Aorta (tissue), 5 donors: Measurements from ENCODE around the gene ZNF569. TPM values are rescaled to one million over a fixed set of nuclear protein-coding genes. Genes with fewer than 3 reads are reported as not detected.
A peak's percentile ranks its signal among the peaks of the same experiment; 100 is the strongest.
"Not testable (repeated sequence)": the region's sequence is repeated elsewhere in the genome, so short reads cannot be mapped to it uniquely, and the experiment has no call there.

Source experiments
- ATAC-seq: fragments of 200-7000 bp; cut with Tn5 transposase; one replicate; pipeline ENCODE4 v1.9.1; 2022; ENCODE audit warnings: moderate library complexity; ENCODE audit not compliant: low FRiP score
- DNase-seq, 2 donors: peaks; one replicate each; pipeline ENCODE4 v3.0.0-alpha.2; 2020
- H3K27ac ChIP-seq, 2 donors: one replicate each; pipeline ENCODE4 v1.5.1; 2013; ENCODE audit warnings: low read length in 2 of 2, mild to moderate bottlenecking in 2 of 2, moderate library complexity in 2 of 2, control low read depth in 1 of 2, inconsistent platforms in 1 of 2, low read depth in 1 of 2
- H3K27me3 ChIP-seq, 2 donors: one replicate each; pipeline ENCODE4 v1.6.1; 2013; ENCODE audit warnings: control low read depth in 1 of 2, low read length in 1 of 2, mild to moderate bottlenecking in 1 of 2, moderate library complexity in 1 of 2; ENCODE audit not compliant: insufficient read depth in 2 of 2, control insufficient read depth in 1 of 2
- H3K36me3 ChIP-seq, 2 donors: one replicate each; pipeline ENCODE4 v1.6.1; 2013; ENCODE audit warnings: control low read depth in 1 of 2, low read length in 1 of 2, mild to moderate bottlenecking in 1 of 2; ENCODE audit not compliant: insufficient read depth in 2 of 2, control insufficient read depth in 1 of 2
- H3K4me1 ChIP-seq, 2 donors: one replicate each; pipeline ENCODE4 v1.6.1; 2013; ENCODE audit warnings: low read length in 2 of 2, control low read depth in 1 of 2, mild to moderate bottlenecking in 1 of 2, moderate library complexity in 1 of 2; ENCODE audit not compliant: insufficient read depth in 2 of 2, control insufficient read depth in 1 of 2
- H3K4me3 ChIP-seq, 2 donors: one replicate each; pipeline ENCODE4 v1.5.1; 2013; ENCODE audit warnings: low read length in 2 of 2, control low read depth in 1 of 2, mild to moderate bottlenecking in 1 of 2
- H3K9me3 ChIP-seq: one replicate; pipeline ENCODE4 v1.6.1; 2013; ENCODE audit warnings: mild to moderate bottlenecking, low read length; ENCODE audit not compliant: control insufficient read depth
- WGBS, 2 donors: extraction: QIAGEN DNeasy Blood & Tissue Kit; methylation state at CpG; one replicate each; pipeline ENCODE4 v1.1.7; 2013; 5-methylcytosine and 5-hydroxymethylcytosine counted together
- intact Hi-C, 2 donors: fragments of 100-400 bp; cut with DNase I; formaldehyde crosslinking; loops; one replicate each; pipeline versions ENCODE4 v1.14.2 to v1.15.0; 2022
- polyA plus RNA-seq, 2 donors: library from polyadenylated mRNA; stranded (reverse); fragments of 200-250 nt; gene quantifications; one replicate each; pipeline ENCODE4 v1.2.3, GENCODE V29; 2013
- total RNA-seq, 2 donors: library from RNA; stranded (reverse); fragmentation: NEBNext Ultra II Directional; extraction: Animal tissue kit (Norgen Biotek cat#: 25700); gene quantifications; one replicate each; pipeline ENCODE4 v1.2.1, GENCODE V29; 2021
- donor health status: healthy with polysubstance abuse.
- donor health status: Bipolar disorder and iron deficiency.
- donor health status: DM: no; HTN: no; CAD: no.
- donor health status: DM: no; HTN: no; CAD: no.
- donor health status: DM: yes; HTN: yes; CAD: no.

The ZNF569 gene
- total and polyA plus RNA-seq, 4 donors, result 3.1 to 6.7 (median 5.1) TPM

- not testable (repeated sequence) for H3K27me3 ChIP-seq, DNase-seq, H3K9me3 ChIP-seq, ATAC-seq, H3K4me1 ChIP-seq
- WGBS, 2 donors, result 7 to 10% methylated on average over 18 of the region's 18 CpGs
- H3K27ac ChIP-seq, result peak overlapping the region in 1 of 2 donors; percentile 23
- H3K4me3 ChIP-seq, result peak overlapping the region; percentile 31 to 65
- peaks cover 0 to 10% of the 10 kb centered on the region in 2 donors for H3K36me3 ChIP-seq
- intact Hi-C loops, result loop anchor here in 1 of 2 donors (5.0 kb wide), 1 partner anchor 97 kb away; the partner anchor contains the start of genes ZNF569 and ZNF570
These were observed 96.8 kb downstream of the ZNF569 start for GRCh38 chr19:37370386-37370879.

- Histone ChIP-seq H3K36me3 (peaks cover 4 to 13% of the 10 kb centered on the region in 2 donors), H3K27me3 (no peaks in the 10 kb centered on the region)
- 92 to 94% methylated on average over 6 of the region's 6 CpGs for WGBS, 2 donors
These were observed 104.5 kb downstream of the ZNF569 start for GRCh38 chr19:37362733-37363132.

GRCh38 chr19:37361994-37362393 is 105.2 kb downstream of the ZNF569 start:
- no peak overlapping the region for H3K27ac ChIP-seq
- no peak for ATAC-seq
- DNase-seq, result no peak
- H3K4me3 ChIP-seq, result no peak overlapping the region
- 86 to 91% methylated on average over 1 of the region's 1 CpG for WGBS, 2 donors
- H3K27me3 ChIP-seq, result no peaks in the 10 kb centered on the region
- H3K36me3 ChIP-seq, result peaks cover 4 to 13% of the 10 kb centered on the region in 2 donors
- no peaks in the 10 kb centered on the region for H3K4me1 ChIP-seq
- intact Hi-C loops, result no loop called here
- peaks cover 4% of the 10 kb centered on the region for H3K9me3 ChIP-seq

More at GRCh38 chr19:37362733-37363132, 104.5 kb downstream of the ZNF569 start:
- intact Hi-C loops, result no loop called here
- Histone ChIP-seq H3K4me3 (no peak overlapping the region), H3K4me1 (no peaks in the 10 kb centered on the region), H3K9me3 (peaks cover 4% of the 10 kb centered on the region), H3K27ac (no peak overlapping the region)
- DNase-seq, result no peak
- ATAC-seq, result peak; percentile 36

Other genes with a start within 250 kb of the ZNF569 start
- 10 to 100 TPM in 1 of 2 donors, 1 to 10 TPM in 1; 10.0 to 16.1 TPM for gene ZNF383, start 249.2 kb downstream of the ZNF569 start, total RNA-seq
- 10 to 100 TPM in 1 of 2 donors, 1 to 10 TPM in 1; 7.0 to 10.8 TPM for gene ZNF383, start 249.2 kb downstream of the ZNF569 start, polyA plus RNA-seq
- 1 to 10 TPM; 7.3 to 9.0 TPM for gene ZNF527, start 96.3 kb downstream of the ZNF569 start, total RNA-seq
- 1 to 10 TPM; 3.3 to 5.1 TPM for gene ZNF527, start 96.3 kb downstream of the ZNF569 start, polyA plus RNA-seq
- 1 to 10 TPM; 6.0 to 8.8 TPM for gene ZNF570, start 1.9 kb upstream of the ZNF569 start, total RNA-seq
- gene ZNF570, start 1.9 kb upstream of the ZNF569 start, polyA plus RNA-seq, result 1 to 10 TPM; 3.2 to 4.9 TPM
- 1 to 10 TPM; 7.5 to 8.3 TPM for gene ZNF793, start 39.5 kb upstream of the ZNF569 start, total RNA-seq
- 1 to 10 TPM in 1 of 2 donors, under 1 TPM in 1; 0.63 to 7.3 TPM for gene ZNF793, start 39.5 kb upstream of the ZNF569 start, polyA plus RNA-seq
- 1 to 10 TPM; 6.5 to 7.8 TPM for gene ZNF571, start 127.3 kb upstream of the ZNF569 start, total RNA-seq
- 1 to 10 TPM; 1.0 to 2.2 TPM for gene ZNF571, start 127.3 kb upstream of the ZNF569 start, polyA plus RNA-seq
- gene ZNF540, start 127.4 kb upstream of the ZNF569 start, total RNA-seq, result 10 to 100 TPM in 1 of 2 donors, 1 to 10 TPM in 1; 6.6 to 10.2 TPM
- gene ZNF540, start 127.4 kb upstream of the ZNF569 start, polyA plus RNA-seq, result 10 to 100 TPM in 1 of 2 donors, 1 to 10 TPM in 1; 6.6 to 10.8 TPM
- gene ZFP30, start 188.0 kb upstream of the ZNF569 start, total RNA-seq, result 10 to 100 TPM; 11.8 to 15.7 TPM
- 1 to 10 TPM; 1.9 to 4.7 TPM for gene ZFP30, start 188.0 kb upstream of the ZNF569 start, polyA plus RNA-seq